B cell (primary cell): ENCODE results near the gene PYY. TPM values are rescaled to one million over a fixed set of nuclear protein-coding genes. Genes with fewer than 3 reads are reported as not detected.

Experiments
- ATAC-seq: fragments of 200-7000 bp; cut with Tn5 transposase; one replicate; pipeline ENCODE4 v1.10.0; 2021; ENCODE audit warnings: low read depth, mild to moderate bottlenecking, moderate number of reproducible peaks, moderate library complexity
- CTCF ChIA-PET: fragments of 350-600 bp; sonication (Branson Sonifier 250); formaldehyde crosslinking; loops from one replicate; lab custom pipeline; 2021; ENCODE audit warnings: antibody characterized with exemption, inconsistent platforms; lab: Charles Lee
- POLR2A ChIA-PET: fragments of 350-600 bp; sonication (Branson Sonifier 250); formaldehyde crosslinking; loops from one replicate; lab custom pipeline; 2021; ENCODE audit warnings: antibody characterized with exemption; lab: Charles Lee
- DNase-seq: peaks from one replicate; pipeline ENCODE4 v3.0.0; 2013
- H2AFZ ChIP-seq: 2 replicates; pipeline ENCODE4 v1.6.1; 2012; ENCODE audit warnings: mild to moderate bottlenecking, low read depth, low read length; ENCODE audit not compliant: insufficient read depth, poor library complexity, severe bottlenecking
- H3K27ac ChIP-seq, 2 donors: 1 replicate in 1 of 2; 2 replicates in 1 of 2; pipeline ENCODE4 v1.5.1; 2012 to 2013; ENCODE audit warnings: low read length in 2 of 2, mild to moderate bottlenecking in 2 of 2, moderate library complexity in 1 of 2
- H3K27me3 ChIP-seq, 4 experiments: fragments of 200-600 bp in 1 of 4; sonication (generic) in 1 of 4; replicated peaks in 1 of 4; 1 replicate in 2 of 4; 2 replicates in 2 of 4; pipeline versions ENCODE4 v1.6.1 to v1.7.0; 2013 to 2016; ENCODE audit warnings: low read length in 3 of 4, mild to moderate bottlenecking in 2 of 4, mixed read lengths in 1 of 4, moderate library complexity in 1 of 4; ENCODE audit not compliant: insufficient read depth in 4 of 4, control insufficient read depth in 3 of 4; ENCODE audit errors: control extremely low read depth in 1 of 4
- H3K36me3 ChIP-seq, 2 experiments: replicated peaks in 1 of 2; 1 replicate in 1 of 2; 2 replicates in 1 of 2; pipeline versions ENCODE4 v1.6.1 to v1.7.1; 2013; ENCODE audit warnings: low read length in 1 of 2; ENCODE audit not compliant: insufficient read depth in 2 of 2, control insufficient read depth in 1 of 2; ENCODE audit errors: control extremely low read depth in 1 of 2, extremely low read depth in 1 of 2
- H3K4me1 ChIP-seq, 2 donors: fragments of 200-600 bp in 1 of 2; sonication (generic) in 1 of 2; 1 replicate in 1 of 2; 2 replicates in 1 of 2; pipeline versions ENCODE4 v1.5.1 to v1.6.1; 2013 to 2017; ENCODE audit warnings: low read length in 2 of 2; ENCODE audit not compliant: control insufficient read depth in 2 of 2, insufficient read depth in 2 of 2
- H3K4me2 ChIP-seq: replicated peaks from 2 replicates; pipeline ENCODE3; 2012; ENCODE audit warnings: mild to moderate bottlenecking, low read depth, low read length; ENCODE audit not compliant: poor library complexity, severe bottlenecking
- H3K4me3 ChIP-seq, 5 experiments: fragments of 200-600 bp in 1 of 5; sonication (generic) in 1 of 5; 1 replicate in 3 of 5; 2 replicates in 2 of 5; pipeline versions ENCODE4 v1.5.1 to v1.7.0; 2011 to 2016; ENCODE audit warnings: low read length in 4 of 5, mild to moderate bottlenecking in 4 of 5, low read depth in 2 of 5, control low read depth in 1 of 5, moderate library complexity in 1 of 5; ENCODE audit not compliant: insufficient read depth in 1 of 5; ENCODE audit errors: control extremely low read depth in 1 of 5, extremely low read depth in 1 of 5
- H3K79me2 ChIP-seq: fragments of 200-600 bp; sonication (generic); one replicate; pipeline ENCODE4 v1.6.0; 2016; ENCODE audit warnings: low read length; ENCODE audit not compliant: control insufficient read depth, insufficient read depth
- H3K9ac ChIP-seq: fragments of 200-600 bp; sonication (generic); 2 replicates; pipeline ENCODE4 v1.6.1; 2017; ENCODE audit warnings: mild to moderate bottlenecking, low read length, moderate library complexity
- H3K9me3 ChIP-seq, 3 donors: one replicate each; pipeline versions ENCODE4 v1.6.1 to v1.7.1; 2013; ENCODE audit warnings: low read length in 2 of 3; ENCODE audit not compliant: control insufficient read depth in 2 of 3, insufficient read depth in 1 of 3; ENCODE audit errors: control extremely low read depth in 1 of 3
- H4K20me1 ChIP-seq: 2 replicates; pipeline ENCODE4 v1.6.0; 2012; ENCODE audit warnings: mild to moderate bottlenecking, low read length; ENCODE audit not compliant: insufficient read depth, control insufficient read depth, poor library complexity, severe bottlenecking
- H3K27ac Mint-ChIP-seq: one replicate; pipeline ENCODE4 v1.8.0; 2021; ENCODE audit warnings: mixed read lengths
- H3K27me3 Mint-ChIP-seq: one replicate; pipeline ENCODE4 v1.8.0; 2021; ENCODE audit warnings: mixed read lengths
- H3K4me1 Mint-ChIP-seq: one replicate; pipeline ENCODE4 v1.8.0; 2021; ENCODE audit warnings: mixed read lengths
- H3K4me3 Mint-ChIP-seq: one replicate; pipeline ENCODE4 v1.8.0; 2021; ENCODE audit warnings: mixed read lengths
- H3K9me3 Mint-ChIP-seq: one replicate; pipeline ENCODE4 v1.8.0; 2022; ENCODE audit warnings: mixed read lengths; ENCODE audit not compliant: insufficient read depth
- EZH2 ChIP-seq: IDR thresholded peaks from 2 replicates; pipeline ENCODE4 v1.6.1; 2012; ENCODE audit warnings: borderline replicate concordance, low read depth, mild to moderate bottlenecking, moderate library complexity, low read length; ENCODE audit not compliant: insufficient read depth, poor library complexity, severe bottlenecking
- WGBS: methylation state at CpG from one replicate; pipeline ENCODE4 v1.1.5; 2013; ENCODE audit warnings: missing lambda C conversion rate; ENCODE audit not compliant: insufficient coverage; 5-methylcytosine and 5-hydroxymethylcytosine counted together
- intact Hi-C: fragments of 100-400 bp; cut with micrococcal nuclease; formaldehyde crosslinking; loops from one replicate; pipeline ENCODE4 v1.10.0; 2022
- polyA plus RNA-seq: library from polyadenylated mRNA; depleted of rRNA; stranded (reverse); fragments of >200 nt; gene quantifications from 2 replicates; pipeline ENCODE4 v1.2.3, GENCODE V29; 2012
- total RNA-seq, 2 donors: library from RNA; stranded (reverse); fragments of 120-200 nt in 1 of 2; gene quantifications; 1 replicate in 1 of 2; 2 replicates in 1 of 2; pipeline versions ENCODE4 v1.2.3 to v1.2.4, GENCODE V29; 2013 to 2022
- TF ChIP-seq, protein P1 (sequence below): fragments of 200-600 bp; IDR thresholded peaks from one replicate; pipeline ENCODE4 v1.8.0; 2022; ENCODE audit warnings: antibody characterized with exemption, mild to moderate bottlenecking

PYY gene
- total and polyA plus RNA-seq, 2 donors (not counting 1 experiment from before 2014, with no cell fraction given), result 0.19 TPM; not detected in 1

DNA sequence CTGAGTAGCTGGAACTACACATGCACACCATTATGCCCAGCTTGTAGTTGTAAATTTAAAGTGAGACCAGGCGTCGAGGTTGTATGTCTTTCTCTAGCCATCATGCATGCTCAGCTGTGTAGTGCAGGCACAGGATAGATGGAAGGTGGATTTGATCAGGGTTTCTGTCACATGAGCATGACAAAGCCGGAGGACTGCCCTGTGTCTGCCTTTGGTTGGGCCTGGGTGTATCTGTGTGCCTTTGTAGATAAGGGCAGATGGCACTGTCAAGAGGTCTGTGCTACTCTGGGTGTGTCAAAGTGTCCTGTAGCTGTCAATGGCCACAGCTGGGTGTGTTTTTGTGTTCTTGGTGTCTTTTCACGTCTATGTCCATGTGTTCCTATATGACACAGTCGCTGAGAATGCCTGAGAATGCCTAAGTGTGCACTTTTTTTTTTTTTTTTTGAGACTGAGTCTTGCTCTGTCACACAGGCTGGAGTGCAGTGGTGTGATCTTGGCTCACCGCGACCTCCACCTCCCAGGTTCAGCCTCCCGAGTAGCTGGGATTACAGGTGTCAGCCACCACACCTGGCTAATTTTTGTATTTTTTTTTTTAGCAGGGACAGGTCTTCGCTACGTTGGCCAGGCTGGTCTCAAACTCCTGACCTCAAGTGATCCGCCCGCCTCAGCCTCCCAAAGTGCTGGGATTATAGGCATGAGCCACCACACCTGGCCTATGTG lies 46.6 kb upstream of the PYY start:
- Histone ChIP-seq H3K9me3 (peaks cover 0 to 5% (median 0%) of the 10 kb centered on the region in 3 donors), H3K36me3 (no peaks in the 10 kb centered on the region), H3K4me3 (no peak overlapping the region), H3K27me3 (peaks cover 0 to 23% (median 7%) of the 10 kb centered on the region in 4 experiments), H2AFZ (no peak overlapping the region), H3K27ac (no peak overlapping the region), H3K9ac (no peak overlapping the region), H3K4me1 (peaks cover 10 to 12% of the 10 kb centered on the region in 2 donors), H4K20me1 (no peaks in the 10 kb centered on the region), H3K79me2 (no peaks in the 10 kb centered on the region), H3K4me2 (no peak overlapping the region)
- TF ChIP-seq EZH2, result no peak
- TF ChIP-seq, protein P1, sequence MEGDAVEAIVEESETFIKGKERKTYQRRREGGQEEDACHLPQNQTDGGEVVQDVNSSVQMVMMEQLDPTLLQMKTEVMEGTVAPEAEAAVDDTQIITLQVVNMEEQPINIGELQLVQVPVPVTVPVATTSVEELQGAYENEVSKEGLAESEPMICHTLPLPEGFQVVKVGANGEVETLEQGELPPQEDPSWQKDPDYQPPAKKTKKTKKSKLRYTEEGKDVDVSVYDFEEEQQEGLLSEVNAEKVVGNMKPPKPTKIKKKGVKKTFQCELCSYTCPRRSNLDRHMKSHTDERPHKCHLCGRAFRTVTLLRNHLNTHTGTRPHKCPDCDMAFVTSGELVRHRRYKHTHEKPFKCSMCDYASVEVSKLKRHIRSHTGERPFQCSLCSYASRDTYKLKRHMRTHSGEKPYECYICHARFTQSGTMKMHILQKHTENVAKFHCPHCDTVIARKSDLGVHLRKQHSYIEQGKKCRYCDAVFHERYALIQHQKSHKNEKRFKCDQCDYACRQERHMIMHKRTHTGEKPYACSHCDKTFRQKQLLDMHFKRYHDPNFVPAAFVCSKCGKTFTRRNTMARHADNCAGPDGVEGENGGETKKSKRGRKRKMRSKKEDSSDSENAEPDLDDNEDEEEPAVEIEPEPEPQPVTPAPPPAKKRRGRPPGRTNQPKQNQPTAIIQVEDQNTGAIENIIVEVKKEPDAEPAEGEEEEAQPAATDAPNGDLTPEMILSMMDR, result no peak
- H3K27ac Mint-ChIP-seq, result no peak overlapping the region
- peaks cover 8% of the 10 kb centered on the region for H3K4me1 Mint-ChIP-seq
- POLR2A ChIA-PET, result no interaction called here
- no peak for ATAC-seq
- 91% methylated on average over 12 of the region's 12 CpGs for WGBS
- no peak for DNase-seq
- CTCF ChIA-PET, result interaction anchor here (0.7 kb wide), 1 partner anchor 863 kb away, joined by 3 read pairs; no protein-coding TSS in a partner anchor
- peaks cover 23% of the 10 kb centered on the region for H3K27me3 Mint-ChIP-seq
- intact Hi-C loops, result no loop called here
- no peak overlapping the region for H3K4me3 Mint-ChIP-seq
- no peaks in the 10 kb centered on the region for H3K9me3 Mint-ChIP-seq

- ChIA-PET CTCF (no interaction called here), POLR2A (no interaction called here)
- Histone ChIP-seq H3K27ac (no peak overlapping the region), H3K9ac (no peak overlapping the region), H3K4me2 (no peak overlapping the region), H3K36me3 (no peaks in the 10 kb centered on the region), H4K20me1 (no peaks in the 10 kb centered on the region), H3K79me2 (no peaks in the 10 kb centered on the region), H3K4me1 (peaks cover 8 to 9% of the 10 kb centered on the region in 2 donors), H3K9me3 (peaks cover 0 to 9% (median 0%) of the 10 kb centered on the region in 3 donors), H3K4me3 (no peak overlapping the region), H3K27me3 (peaks cover 0 to 24% (median 8%) of the 10 kb centered on the region in 4 experiments), H2AFZ (no peak overlapping the region)
- peaks cover 27% of the 10 kb centered on the region for H3K27me3 Mint-ChIP-seq
- DNase-seq (no peak), ATAC-seq (no peak)
- no peak overlapping the region for H3K4me3 Mint-ChIP-seq
- peaks cover 4% of the 10 kb centered on the region for H3K4me1 Mint-ChIP-seq
- WGBS, result 84% methylated on average over 4 of the region's 4 CpGs
- H3K27ac Mint-ChIP-seq, result no peak overlapping the region
- H3K9me3 Mint-ChIP-seq, result no peaks in the 10 kb centered on the region
- intact Hi-C loops, result no loop called here
- TF ChIP-seq EZH2, result no peak
- TF ChIP-seq, protein P1, result no peak
Observed at GRCh38 chr17:43999024-43999423, 45.3 kb upstream of the PYY start.
